ENCODE data around the gene SNX19.

SNX19 gene

GRCh38 chr11:130908770-130909625, 7.3 kb downstream of the SNX19 start:
- no peak overlapping the region for H3K27ac ChIP-seq
- TF ChIP-seq CTCF (conservative IDR thresholded peaks at IDR 0.05; ENCODE audit: low read depth): no peak
- peak; percentile 26 for DNase-seq (ENCODE audit: low spot score)
- CTCF ChIA-PET: interaction anchor here (0.7 kb wide), 1 partner anchor 13 kb away, joined by 4 read pairs; no protein-coding TSS in a partner anchor
- POLR2A ChIA-PET (ENCODE audit: low non-redundant PET): no interaction called here

GRCh38 chr11:130908061-130908460, 8.2 kb downstream of the SNX19 start:
- H3K27ac ChIP-seq: no peak overlapping the region
- ChIA-PET POLR2A (ENCODE audit: low non-redundant PET) (no interaction called here), CTCF (interaction anchor here (0.7 kb wide), 1 partner anchor 1935 kb away, joined by 3 read pairs; no protein-coding TSS in a partner anchor)
- no peak for DNase-seq (ENCODE audit: low spot score)
- TF ChIP-seq CTCF (conservative IDR thresholded peaks at IDR 0.05; ENCODE audit: low read depth): no peak

GRCh38 chr11:130907229-130907628, 9.1 kb downstream of the SNX19 start:
- ChIA-PET CTCF (interaction anchor here (0.7 kb wide), 1 partner anchor 1936 kb away, joined by 3 read pairs; no protein-coding TSS in a partner anchor), POLR2A (ENCODE audit: low non-redundant PET) (no interaction called here)
- no peak overlapping the region for H3K27ac ChIP-seq
- DNase-seq (ENCODE audit: low spot score): no peak
- no peak for TF ChIP-seq CTCF (conservative IDR thresholded peaks at IDR 0.05; ENCODE audit: low read depth)

- ChIA-PET CTCF (no interaction called here), POLR2A (ENCODE audit: low non-redundant PET) (no interaction called here)
- no peak for TF ChIP-seq CTCF (conservative IDR thresholded peaks at IDR 0.05; ENCODE audit: low read depth)
- DNase-seq (ENCODE audit: low spot score): no peak
- no peak overlapping the region for H3K27ac ChIP-seq
Measured at GRCh38 chr11:130906616-130907015, 9.7 kb downstream of the SNX19 start.

GRCh38 chr11:130905512-130905911, 10.8 kb downstream of the SNX19 start:
- POLR2A ChIA-PET (ENCODE audit: low non-redundant PET): interaction anchor here (0.6 kb wide), 1 partner anchor 882 kb away, joined by 4 read pairs; no protein-coding TSS in a partner anchor
- CTCF ChIA-PET: interaction anchor here (0.6 to 1.2 kb wide), 2 partner anchors 10 to 177 kb away, joined by 3 to 6 read pairs; partner anchors contain the start of gene SNX19
- H3K27ac ChIP-seq: no peak overlapping the region
- DNase-seq (ENCODE audit: low spot score): no peak
- TF ChIP-seq CTCF (conservative IDR thresholded peaks at IDR 0.05; ENCODE audit: low read depth): no peak

- no peak overlapping the region for H3K27ac ChIP-seq
- peak; percentile 40 for TF ChIP-seq CTCF (conservative IDR thresholded peaks at IDR 0.05; ENCODE audit: low read depth)
- ChIA-PET POLR2A (ENCODE audit: low non-redundant PET) (interaction anchor here (0.5 kb wide), 1 partner anchor 65 kb away, joined by 6 read pairs; no protein-coding TSS in a partner anchor), CTCF (interaction anchor here (0.6 to 1.2 kb wide), 7 partner anchors 10 to 1004 kb away, joined by 3 to 8 read pairs (median 5); partner anchors contain the start of gene SNX19)
- DNase-seq (ENCODE audit: low spot score): peak; percentile 34
Measured at GRCh38 chr11:130904380-130904779, 11.9 kb downstream of the SNX19 start.
